Measurements from ENCODE around the gene TRAF6. TPM values are rescaled to one million over a fixed set of nuclear protein-coding genes. Genes with fewer than 3 reads are reported as not detected.

Gene TRAF6
- total and polyA plus RNA-seq, 9 of the 15 experiments (the other 6 are each of a cell fraction or from before 2014, with no cell fraction given) = 2.0 to 13.1 (median 8.2) TPM

- POLR2A ChIA-PET = no interaction called here
- CTCF ChIA-PET (ENCODE audit: low intra/inter-chr PET ratio) = no interaction called here
- no peaks in the 10 kb centered on the region; the same call in 1 of the 2 replicates for H3K9me3 ChIP-seq (replicated peaks; ENCODE audit: control insufficient read depth, insufficient read depth, low read depth, low read length)
- no peaks in the 10 kb centered on the region; a peak in 2 of 5 replicates for H3K4me1 ChIP-seq (replicated peaks in 1 of 2; ENCODE audit: control insufficient read depth in 2 of 2, insufficient read depth in 2 of 2, low read length in 2 of 2)
- H3K9me1 ChIP-seq (ENCODE audit: control insufficient read depth, insufficient read depth, low read length) = no peaks in the 10 kb centered on the region
- no peak for ATAC-seq
- peaks cover 11% of the 10 kb centered on the region for H3K79me2 ChIP-seq (ENCODE audit: control insufficient read depth, insufficient read depth, low read length)
- FAIRE-seq = no peak
- no peak for DNase-seq (ENCODE audit: extremely low read depth in 1 of 4, low spot score in 3 of 4)
- in situ Hi-C loops (cut with MboI) (no loop called here), intact Hi-C loops (cut with micrococcal nuclease) (loop anchor here (5.0 kb wide), 1 partner anchor 158 kb away; no protein-coding TSS in a partner anchor)
- 16% methylated on average over 2 of the region's 2 CpGs for whole genome bisulfite sequencing (ENCODE audit: insufficient coverage, low coverage, missing lambda C conversion rate)
- no peaks in the 10 kb centered on the region for H4K20me1 ChIP-seq (replicated peaks; ENCODE audit: control insufficient read depth, insufficient read depth, low read length)
- H3K27me3 ChIP-seq (ENCODE audit: control insufficient read depth in 2 of 2, insufficient read depth in 2 of 2, low read length in 2 of 2) = no peaks in the 10 kb centered on the region
- no peak overlapping the region for H2AFZ ChIP-seq (ENCODE audit: low read depth, low read length)
- no peak overlapping the region for H3K27ac ChIP-seq (ENCODE audit: extremely low read depth, low read depth, low read length)
- no peaks in the 10 kb centered on the region for H3K36me3 ChIP-seq (ENCODE audit: control insufficient read depth, insufficient read depth, low read length)
- no TSS peak for BruUV-seq (replicated peaks)
- H3K4me3 ChIP-seq = no peak overlapping the region
- H3K9ac ChIP-seq (ENCODE audit: insufficient read depth in 1 of 2, low read depth in 2 of 2, low read length in 2 of 2) = no peak overlapping the region
- no peak overlapping the region for H3K4me2 ChIP-seq (ENCODE audit: insufficient read depth, low read length)
- TF ChIP-seq ZNF184 (CRISPR knock-in tag; IDR thresholded peaks at IDR 0.05) = no peak
- TF ChIP-seq ZBED1 (IDR thresholded peaks at IDR 0.05) = no peak
- TF ChIP-seq RHOXF2B (CRISPR knock-in tag; conservative IDR thresholded peaks at IDR 0.05) = no peak
- TF ChIP-seq ZHX1 (conservative IDR thresholded peaks at IDR 0.05; ENCODE audit: low read length) = no peak
- no peak for TF ChIP-seq TBL1XR1 (IDR thresholded peaks at IDR 0.05; ENCODE audit: low read length in 2 of 2)
- TF ChIP-seq HSF4 (CRISPR knock-in tag; IDR thresholded peaks at IDR 0.05; ENCODE audit: borderline replicate concordance) = no peak
- TF ChIP-seq ZNF436 (CRISPR knock-in tag; IDR thresholded peaks at IDR 0.05) = no peak
- TF ChIP-seq RNF219 (CRISPR knock-in tag; IDR thresholded peaks at IDR 0.05) = no peak
- no peak for TF ChIP-seq ELK1 (CRISPR knock-in tag; IDR thresholded peaks at IDR 0.05)
- TF ChIP-seq TRIM24 (IDR thresholded peaks at IDR 0.05) = peak in 1 of 2 experiments; percentile 22; a peak in 1 of 4 replicates
- TF ChIP-seq SETDB1 (IDR thresholded peaks at IDR 0.05; ENCODE audit: low read length) = no peak
- no peak for TF ChIP-seq ZBTB9 (CRISPR knock-in tag; IDR thresholded peaks at IDR 0.05)
- TF ChIP-seq ZNF511 (CRISPR knock-in tag; IDR thresholded peaks at IDR 0.05) = no peak
- TF ChIP-seq CBX3 (IDR thresholded peaks at IDR 0.05; ENCODE audit: borderline replicate concordance in 1 of 2, low read length in 2 of 2) = peak in 1 of 2 experiments; percentile 21; a peak in 1 of 3 replicates
- TF ChIP-seq SREBF2 (CRISPR knock-in tag; IDR thresholded peaks at IDR 0.05) = no peak
- TF ChIP-seq ZKSCAN1 (IDR thresholded peaks at IDR 0.05; ENCODE audit: low read depth, low read length) = no peak
- no peak for TF ChIP-seq MEIS2 (IDR thresholded peaks at IDR 0.05; ENCODE audit: partially characterized antibody)
Measured at GRCh38 chr11:36513965-36514364, 3.9 kb upstream of the TRAF6 start.
